HepG2 (cell line): ENCODE results near the gene ABHD2. TPM values are rescaled to one million over a fixed set of nuclear protein-coding genes. Genes with fewer than 3 reads are reported as not detected.
A peak's percentile ranks its signal among the peaks of the same experiment; 100 is the strongest.

ENCODE experiments used
- ESRRA ChIP-seq: sonication (generic); formaldehyde crosslinking; IDR thresholded peaks from 2 replicates; pipeline ENCODE4 v1.5.1; 2020; ENCODE audit warnings: mild to moderate bottlenecking, low read depth, missing genetic modification reagents
- ISL2 ChIP-seq: sonication (generic); formaldehyde crosslinking; IDR thresholded peaks from 2 replicates; pipeline ENCODE4 v1.5.0; 2020; ENCODE audit warnings: missing genetic modification reagents
- RBFOX2 ChIP-seq: fragments of 200-400 bp; formaldehyde crosslinking; IDR thresholded peaks from 2 replicates; pipeline ENCODE4 v1.6.1; 2017; ENCODE audit warnings: low read depth, mild to moderate bottlenecking, low read length
- YY1 ChIP-seq: IDR thresholded peaks from 2 replicates; pipeline ENCODE4 v1.6.1; 2011; ENCODE audit warnings: low read length, low read depth, moderate library complexity, mild to moderate bottlenecking; ENCODE audit not compliant: insufficient read depth, insufficient replicate concordance
- ZBTB21 ChIP-seq: sonication (generic); formaldehyde crosslinking; IDR thresholded peaks from 2 replicates; pipeline ENCODE4 v1.4.0; 2020; ENCODE audit warnings: missing genetic modification reagents
- polyA plus RNA-seq, 8 experiments: library from polyadenylated mRNA; depleted of rRNA in 3 of 8; stranded (reverse) in 7 of 8; unstranded in 1 of 8; fragments of >200 nt; fragmentation: Illumina TruSeq in 4 of 8; extraction: Trizol in 4 of 8; gene quantifications; 2 replicates each; pipeline versions ENCODE4 v1.2.1 to v1.2.3, GENCODE V29; 2011 to 2016; ENCODE audit warnings: low read depth in 4 of 8, missing spikeins in 1 of 8, mixed read lengths in 1 of 8; ENCODE audit not compliant: insufficient read depth in 1 of 8
- total RNA-seq, 5 experiments: library from RNA; depleted of rRNA; stranded (reverse); fragments of >200 nt; fragmentation: Illumina TruSeq; extraction: Trizol; gene quantifications; 2 replicates each; pipeline ENCODE4 v1.2.3, GENCODE V29; 2016; ENCODE audit warnings: low read depth in 1 of 5
- TF ChIP-seq, protein P1 (sequence below): IDR thresholded peaks from 2 replicates; pipeline ENCODE4 v1.4.0; 2020; ENCODE audit warnings: mild to moderate bottlenecking, missing genetic modification reagents
- TF ChIP-seq, protein P2 (sequence below): sonication (generic); formaldehyde crosslinking; IDR thresholded peaks from 2 replicates; pipeline ENCODE4 v1.4.0; 2020; ENCODE audit warnings: missing genetic modification reagents
- TF ChIP-seq, protein P3 (sequence below): sonication (generic); formaldehyde crosslinking; IDR thresholded peaks from 2 replicates; pipeline ENCODE4 v1.9.0; 2022; ENCODE audit warnings: low read depth, missing genetic modification reagents
- TF ChIP-seq, protein P4 (sequence below): sonication (generic); formaldehyde crosslinking; IDR thresholded peaks from 2 replicates; pipeline ENCODE4 v1.5.1; 2020; ENCODE audit warnings: mild to moderate bottlenecking, missing genetic modification reagents, moderate library complexity
- TF ChIP-seq, protein P5 (sequence below): sonication (generic); formaldehyde crosslinking; IDR thresholded peaks from 2 replicates; pipeline ENCODE4 v1.4.0; 2020; ENCODE audit warnings: missing genetic modification reagents, borderline replicate concordance

The ABHD2 gene
- total and polyA plus RNA-seq, 2 of the 13 experiments (the other 11 are each of a cell fraction or from before 2014, with no cell fraction given), result 14.8 to 22.4 TPM

DNA sequence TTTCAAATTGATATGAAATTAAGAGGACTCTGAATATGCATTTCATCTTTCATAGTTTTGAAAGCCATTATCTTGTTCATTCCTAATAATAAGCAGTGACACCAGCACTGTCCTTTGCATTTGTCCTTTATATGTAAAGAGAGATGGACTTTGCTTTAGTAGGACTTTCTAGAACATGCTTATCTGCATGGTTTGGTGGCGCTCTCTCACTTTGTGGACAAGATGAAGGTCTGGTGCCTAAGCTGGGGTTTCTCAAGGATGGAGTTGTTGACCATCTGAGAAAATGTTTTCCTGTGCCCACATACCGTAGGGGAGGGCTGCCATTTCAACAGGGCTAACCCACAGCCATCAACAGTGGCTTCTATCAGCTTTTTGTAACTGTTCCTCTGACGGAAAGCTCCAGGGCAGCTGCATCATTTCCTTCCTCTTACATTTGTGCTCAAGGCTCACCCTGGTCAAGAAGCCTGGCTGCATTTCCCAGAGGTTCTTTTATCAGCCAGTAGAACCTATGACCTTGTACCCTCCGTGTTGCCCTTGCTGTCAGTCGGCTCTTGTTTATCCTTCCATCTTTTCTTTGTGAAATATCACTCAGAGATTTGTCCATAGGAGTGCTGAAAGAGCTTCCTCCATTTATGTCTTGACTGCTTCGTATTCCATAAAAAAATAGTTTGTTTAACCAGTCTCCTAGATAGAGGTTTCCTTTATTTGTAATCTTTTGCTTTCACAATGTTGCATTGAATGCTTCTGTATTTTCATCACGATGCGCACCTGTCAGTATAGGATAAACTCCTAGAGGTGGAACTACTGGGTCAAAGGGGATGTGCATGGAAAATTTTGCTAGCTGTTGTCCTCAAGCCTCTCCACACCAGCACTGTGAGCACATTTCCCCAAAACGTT lies 44.6 kb downstream of the ABHD2 start (continued):
- TF ChIP-seq, protein P1, sequence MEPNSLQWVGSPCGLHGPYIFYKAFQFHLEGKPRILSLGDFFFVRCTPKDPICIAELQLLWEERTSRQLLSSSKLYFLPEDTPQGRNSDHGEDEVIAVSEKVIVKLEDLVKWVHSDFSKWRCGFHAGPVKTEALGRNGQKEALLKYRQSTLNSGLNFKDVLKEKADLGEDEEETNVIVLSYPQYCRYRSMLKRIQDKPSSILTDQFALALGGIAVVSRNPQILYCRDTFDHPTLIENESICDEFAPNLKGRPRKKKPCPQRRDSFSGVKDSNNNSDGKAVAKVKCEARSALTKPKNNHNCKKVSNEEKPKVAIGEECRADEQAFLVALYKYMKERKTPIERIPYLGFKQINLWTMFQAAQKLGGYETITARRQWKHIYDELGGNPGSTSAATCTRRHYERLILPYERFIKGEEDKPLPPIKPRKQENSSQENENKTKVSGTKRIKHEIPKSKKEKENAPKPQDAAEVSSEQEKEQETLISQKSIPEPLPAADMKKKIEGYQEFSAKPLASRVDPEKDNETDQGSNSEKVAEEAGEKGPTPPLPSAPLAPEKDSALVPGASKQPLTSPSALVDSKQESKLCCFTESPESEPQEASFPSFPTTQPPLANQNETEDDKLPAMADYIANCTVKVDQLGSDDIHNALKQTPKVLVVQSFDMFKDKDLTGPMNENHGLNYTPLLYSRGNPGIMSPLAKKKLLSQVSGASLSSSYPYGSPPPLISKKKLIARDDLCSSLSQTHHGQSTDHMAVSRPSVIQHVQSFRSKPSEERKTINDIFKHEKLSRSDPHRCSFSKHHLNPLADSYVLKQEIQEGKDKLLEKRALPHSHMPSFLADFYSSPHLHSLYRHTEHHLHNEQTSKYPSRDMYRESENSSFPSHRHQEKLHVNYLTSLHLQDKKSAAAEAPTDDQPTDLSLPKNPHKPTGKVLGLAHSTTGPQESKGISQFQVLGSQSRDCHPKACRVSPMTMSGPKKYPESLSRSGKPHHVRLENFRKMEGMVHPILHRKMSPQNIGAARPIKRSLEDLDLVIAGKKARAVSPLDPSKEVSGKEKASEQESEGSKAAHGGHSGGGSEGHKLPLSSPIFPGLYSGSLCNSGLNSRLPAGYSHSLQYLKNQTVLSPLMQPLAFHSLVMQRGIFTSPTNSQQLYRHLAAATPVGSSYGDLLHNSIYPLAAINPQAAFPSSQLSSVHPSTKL (CRISPR knock-in tag), result 0 out of 2 replicates have a peak, but pooled peaks have one; percentile 42
- TF ChIP-seq, protein P2, sequence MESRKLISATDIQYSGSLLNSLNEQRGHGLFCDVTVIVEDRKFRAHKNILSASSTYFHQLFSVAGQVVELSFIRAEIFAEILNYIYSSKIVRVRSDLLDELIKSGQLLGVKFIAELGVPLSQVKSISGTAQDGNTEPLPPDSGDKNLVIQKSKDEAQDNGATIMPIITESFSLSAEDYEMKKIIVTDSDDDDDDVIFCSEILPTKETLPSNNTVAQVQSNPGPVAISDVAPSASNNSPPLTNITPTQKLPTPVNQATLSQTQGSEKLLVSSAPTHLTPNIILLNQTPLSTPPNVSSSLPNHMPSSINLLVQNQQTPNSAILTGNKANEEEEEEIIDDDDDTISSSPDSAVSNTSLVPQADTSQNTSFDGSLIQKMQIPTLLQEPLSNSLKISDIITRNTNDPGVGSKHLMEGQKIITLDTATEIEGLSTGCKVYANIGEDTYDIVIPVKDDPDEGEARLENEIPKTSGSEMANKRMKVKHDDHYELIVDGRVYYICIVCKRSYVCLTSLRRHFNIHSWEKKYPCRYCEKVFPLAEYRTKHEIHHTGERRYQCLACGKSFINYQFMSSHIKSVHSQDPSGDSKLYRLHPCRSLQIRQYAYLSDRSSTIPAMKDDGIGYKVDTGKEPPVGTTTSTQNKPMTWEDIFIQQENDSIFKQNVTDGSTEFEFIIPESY (CRISPR knock-in tag), result peak; percentile 62; the same call in 1 of the 2 replicates
- TF ChIP-seq RBFOX2, result 0 out of 2 replicates have a peak, but pooled peaks have one; percentile 22
- no peak for TF ChIP-seq YY1
- peak; percentile 42; the same call in 1 of the 2 replicates for TF ChIP-seq ZBTB21 (CRISPR knock-in tag)
- TF ChIP-seq ISL2, result 0 out of 2 replicates have a peak, but pooled peaks have one; percentile 40
- TF ChIP-seq, protein P3, sequence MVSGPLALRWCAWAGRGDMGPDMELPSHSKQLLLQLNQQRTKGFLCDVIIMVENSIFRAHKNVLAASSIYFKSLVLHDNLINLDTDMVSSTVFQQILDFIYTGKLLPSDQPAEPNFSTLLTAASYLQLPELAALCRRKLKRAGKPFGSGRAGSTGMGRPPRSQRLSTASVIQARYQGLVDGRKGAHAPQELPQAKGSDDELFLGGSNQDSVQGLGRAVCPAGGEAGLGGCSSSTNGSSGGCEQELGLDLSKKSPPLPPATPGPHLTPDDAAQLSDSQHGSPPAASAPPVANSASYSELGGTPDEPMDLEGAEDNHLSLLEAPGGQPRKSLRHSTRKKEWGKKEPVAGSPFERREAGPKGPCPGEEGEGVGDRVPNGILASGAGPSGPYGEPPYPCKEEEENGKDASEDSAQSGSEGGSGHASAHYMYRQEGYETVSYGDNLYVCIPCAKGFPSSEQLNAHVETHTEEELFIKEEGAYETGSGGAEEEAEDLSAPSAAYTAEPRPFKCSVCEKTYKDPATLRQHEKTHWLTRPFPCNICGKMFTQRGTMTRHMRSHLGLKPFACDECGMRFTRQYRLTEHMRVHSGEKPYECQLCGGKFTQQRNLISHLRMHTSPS (CRISPR knock-in tag), result peak; percentile 12; the same call in 1 of the 2 replicates
- TF ChIP-seq, protein P4, sequence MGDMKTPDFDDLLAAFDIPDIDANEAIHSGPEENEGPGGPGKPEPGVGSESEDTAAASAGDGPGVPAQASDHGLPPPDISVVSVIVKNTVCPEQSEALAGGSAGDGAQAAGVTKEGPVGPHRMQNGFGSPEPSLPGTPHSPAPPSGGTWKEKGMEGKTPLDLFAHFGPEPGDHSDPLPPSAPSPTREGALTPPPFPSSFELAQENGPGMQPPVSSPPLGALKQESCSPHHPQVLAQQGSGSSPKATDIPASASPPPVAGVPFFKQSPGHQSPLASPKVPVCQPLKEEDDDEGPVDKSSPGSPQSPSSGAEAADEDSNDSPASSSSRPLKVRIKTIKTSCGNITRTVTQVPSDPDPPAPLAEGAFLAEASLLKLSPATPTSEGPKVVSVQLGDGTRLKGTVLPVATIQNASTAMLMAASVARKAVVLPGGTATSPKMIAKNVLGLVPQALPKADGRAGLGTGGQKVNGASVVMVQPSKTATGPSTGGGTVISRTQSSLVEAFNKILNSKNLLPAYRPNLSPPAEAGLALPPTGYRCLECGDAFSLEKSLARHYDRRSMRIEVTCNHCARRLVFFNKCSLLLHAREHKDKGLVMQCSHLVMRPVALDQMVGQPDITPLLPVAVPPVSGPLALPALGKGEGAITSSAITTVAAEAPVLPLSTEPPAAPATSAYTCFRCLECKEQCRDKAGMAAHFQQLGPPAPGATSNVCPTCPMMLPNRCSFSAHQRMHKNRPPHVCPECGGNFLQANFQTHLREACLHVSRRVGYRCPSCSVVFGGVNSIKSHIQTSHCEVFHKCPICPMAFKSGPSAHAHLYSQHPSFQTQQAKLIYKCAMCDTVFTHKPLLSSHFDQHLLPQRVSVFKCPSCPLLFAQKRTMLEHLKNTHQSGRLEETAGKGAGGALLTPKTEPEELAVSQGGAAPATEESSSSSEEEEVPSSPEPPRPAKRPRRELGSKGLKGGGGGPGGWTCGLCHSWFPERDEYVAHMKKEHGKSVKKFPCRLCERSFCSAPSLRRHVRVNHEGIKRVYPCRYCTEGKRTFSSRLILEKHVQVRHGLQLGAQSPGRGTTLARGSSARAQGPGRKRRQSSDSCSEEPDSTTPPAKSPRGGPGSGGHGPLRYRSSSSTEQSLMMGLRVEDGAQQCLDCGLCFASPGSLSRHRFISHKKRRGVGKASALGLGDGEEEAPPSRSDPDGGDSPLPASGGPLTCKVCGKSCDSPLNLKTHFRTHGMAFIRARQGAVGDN (CRISPR knock-in tag), result no peak
- TF ChIP-seq ESRRA (CRISPR knock-in tag), result peak; percentile 75; the same call in 1 of the 2 replicates
- TF ChIP-seq, protein P5, sequence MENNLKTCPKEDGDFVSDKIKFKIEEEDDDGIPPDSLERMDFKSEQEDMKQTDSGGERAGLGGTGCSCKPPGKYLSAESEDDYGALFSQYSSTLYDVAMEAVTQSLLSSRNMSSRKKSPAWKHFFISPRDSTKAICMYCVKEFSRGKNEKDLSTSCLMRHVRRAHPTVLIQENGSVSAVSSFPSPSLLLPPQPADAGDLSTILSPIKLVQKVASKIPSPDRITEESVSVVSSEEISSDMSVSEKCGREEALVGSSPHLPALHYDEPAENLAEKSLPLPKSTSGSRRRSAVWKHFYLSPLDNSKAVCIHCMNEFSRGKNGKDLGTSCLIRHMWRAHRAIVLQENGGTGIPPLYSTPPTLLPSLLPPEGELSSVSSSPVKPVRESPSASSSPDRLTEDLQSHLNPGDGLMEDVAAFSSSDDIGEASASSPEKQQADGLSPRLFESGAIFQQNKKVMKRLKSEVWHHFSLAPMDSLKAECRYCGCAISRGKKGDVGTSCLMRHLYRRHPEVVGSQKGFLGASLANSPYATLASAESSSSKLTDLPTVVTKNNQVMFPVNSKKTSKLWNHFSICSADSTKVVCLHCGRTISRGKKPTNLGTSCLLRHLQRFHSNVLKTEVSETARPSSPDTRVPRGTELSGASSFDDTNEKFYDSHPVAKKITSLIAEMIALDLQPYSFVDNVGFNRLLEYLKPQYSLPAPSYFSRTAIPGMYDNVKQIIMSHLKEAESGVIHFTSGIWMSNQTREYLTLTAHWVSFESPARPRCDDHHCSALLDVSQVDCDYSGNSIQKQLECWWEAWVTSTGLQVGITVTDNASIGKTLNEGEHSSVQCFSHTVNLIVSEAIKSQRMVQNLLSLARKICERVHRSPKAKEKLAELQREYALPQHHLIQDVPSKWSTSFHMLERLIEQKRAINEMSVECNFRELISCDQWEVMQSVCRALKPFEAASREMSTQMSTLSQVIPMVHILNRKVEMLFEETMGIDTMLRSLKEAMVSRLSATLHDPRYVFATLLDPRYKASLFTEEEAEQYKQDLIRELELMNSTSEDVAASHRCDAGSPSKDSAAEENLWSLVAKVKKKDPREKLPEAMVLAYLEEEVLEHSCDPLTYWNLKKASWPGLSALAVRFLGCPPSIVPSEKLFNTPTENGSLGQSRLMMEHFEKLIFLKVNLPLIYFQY (CRISPR knock-in tag), result no peak
